Natural killer cell treated with Interleukin-12 subunit alpha and Interleukin-12 subunit beta and Interleukin-15 and Interleukin-18, amount 100 ng/mL, for 72 hours (primary cell): ENCODE measurements around the gene CCDC93. TPM values are rescaled to one million over a fixed set of nuclear protein-coding genes. Genes with fewer than 3 reads are reported as not detected.
"Not testable (repeated sequence)": the region's sequence is repeated elsewhere in the genome, so short reads cannot be mapped to it uniquely, and the experiment has no call there.

Experiments used
- ATAC-seq, 2 donors: fragments of 150-1000 bp; cut with Tn5 transposase in 1 of 2; sonication (Bioruptor Pico), chemical (Tn5 transposase) in 1 of 2; 2 replicates each; pipeline ENCODE4 v1.10.0; 2021
- DNase-seq: peaks from one replicate; pipeline ENCODE4 v3.0.0; 2022; ENCODE audit warnings: low spot score
- H3K27ac Mint-ChIP-seq, 2 donors: 1 replicate in 1 of 2; 2 replicates in 1 of 2; pipeline ENCODE4 v1.8.0; 2022; ENCODE audit warnings: mixed read lengths in 2 of 2, mild to moderate bottlenecking in 1 of 2, moderate library complexity in 1 of 2
- H3K27me3 Mint-ChIP-seq, 2 donors: 1 replicate in 1 of 2; 2 replicates in 1 of 2; pipeline ENCODE4 v1.8.0; 2022; ENCODE audit warnings: mixed read lengths in 2 of 2
- H3K36me3 Mint-ChIP-seq: one replicate; pipeline ENCODE4 v1.8.0; 2022; ENCODE audit warnings: mixed read lengths
- H3K4me1 Mint-ChIP-seq, 2 donors: 1 replicate in 1 of 2; 2 replicates in 1 of 2; pipeline ENCODE4 v1.8.0; 2022; ENCODE audit warnings: low read depth in 2 of 2, mixed read lengths in 2 of 2, mild to moderate bottlenecking in 1 of 2
- H3K4me3 Mint-ChIP-seq: one replicate; pipeline ENCODE4 v1.8.0; 2022; ENCODE audit warnings: mixed read lengths
- H3K9me3 Mint-ChIP-seq: 2 replicates; pipeline ENCODE4 v1.8.0; 2022; ENCODE audit warnings: mixed read lengths
- total RNA-seq, 2 donors: library from RNA; stranded (reverse); gene quantifications; one replicate each; pipeline ENCODE4 v1.2.3, GENCODE V29; 2022

CCDC93 gene
- total RNA-seq, 2 donors from 2014 or later: 33.5 to 59.9 TPM

DNA sequence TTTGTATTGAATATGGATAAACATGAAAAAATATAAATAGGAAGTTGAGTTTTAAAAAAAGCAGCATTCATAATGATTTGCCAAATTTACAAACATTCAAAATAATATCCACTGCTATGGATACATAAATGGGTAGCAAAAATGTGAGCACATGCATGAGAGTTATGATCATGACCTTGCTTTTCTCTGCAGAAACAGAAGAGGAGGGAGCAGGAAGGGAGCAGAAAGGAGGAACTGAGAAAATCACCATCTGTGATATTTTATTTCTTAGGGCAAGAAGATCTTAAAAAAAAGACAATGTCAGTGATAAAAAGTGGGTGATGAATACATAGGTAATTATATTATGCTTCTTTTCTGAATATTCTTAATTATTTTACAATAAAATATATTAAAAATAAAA lies 17.7 kb upstream of the CCDC93 start:
- no peak overlapping the region for H3K27ac Mint-ChIP-seq

DNA sequence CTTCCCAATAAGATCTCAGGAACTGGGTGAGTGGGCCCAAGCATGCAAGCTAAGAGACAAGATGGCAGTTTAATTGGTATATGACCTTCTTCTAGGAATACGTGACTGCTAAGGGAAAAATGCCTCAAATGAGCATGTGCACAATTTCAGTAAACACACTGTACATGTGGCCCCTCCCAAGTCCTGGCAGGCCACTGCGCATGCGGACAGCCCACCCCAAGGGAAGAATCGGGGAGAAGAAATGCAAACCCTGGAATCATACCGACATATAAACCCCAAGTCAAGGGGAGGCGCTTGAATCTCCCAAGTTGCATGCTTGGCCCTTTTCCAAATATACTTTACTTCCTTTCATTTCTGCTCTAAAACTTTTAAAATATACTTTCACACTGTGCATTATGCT lies 15.2 kb upstream of the CCDC93 start:
- no peaks in the 10 kb centered on the region for H3K4me1 Mint-ChIP-seq
- DNase-seq (no peak), ATAC-seq (no peak)
- H3K4me3 Mint-ChIP-seq: no peak overlapping the region
- no peaks in the 10 kb centered on the region for H3K9me3 Mint-ChIP-seq
- no peaks in the 10 kb centered on the region for H3K36me3 Mint-ChIP-seq
- no peak overlapping the region for H3K27ac Mint-ChIP-seq
- H3K27me3 Mint-ChIP-seq: peaks cover 37 to 59% of the 10 kb centered on the region in 2 donors

More for the DNA sequence above, 17.7 kb upstream of the CCDC93 start:
- ATAC-seq: no peak
- Mint-ChIP-seq H3K4me1 (no peaks in the 10 kb centered on the region), H3K27me3 (peaks cover 42 to 76% of the 10 kb centered on the region in 2 donors), H3K36me3 (peaks cover 11% of the 10 kb centered on the region), H3K9me3 (peaks cover 2% of the 10 kb centered on the region), H3K4me3 (no peak overlapping the region)
- no peak for DNase-seq

DNA sequence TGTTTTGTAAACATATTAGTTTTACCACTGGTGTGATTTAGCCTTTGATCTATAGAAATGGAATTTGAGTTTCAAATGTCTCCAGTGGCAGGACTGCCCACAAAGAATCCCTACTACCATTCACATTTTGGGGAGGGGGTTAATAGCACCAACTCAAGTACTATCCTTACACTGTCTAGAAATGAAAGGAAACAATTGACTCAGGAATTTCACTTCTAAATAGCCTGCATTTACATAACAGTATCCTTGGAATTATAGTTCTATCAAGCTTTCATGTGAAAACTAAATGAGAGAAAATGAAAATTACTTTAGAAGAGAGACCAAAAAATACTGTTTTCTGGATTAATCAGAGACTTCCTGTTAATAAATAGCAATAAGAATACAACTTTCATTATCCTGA lies 7.5 kb upstream of the CCDC93 start:
- Mint-ChIP-seq H3K27ac (no peak overlapping the region), H3K36me3 (no peaks in the 10 kb centered on the region), H3K4me3 (no peak overlapping the region), H3K27me3 (peaks cover 12 to 23% of the 10 kb centered on the region in 2 donors), H3K4me1 (peaks cover 9 to 13% of the 10 kb centered on the region in 2 donors), H3K9me3 (no peaks in the 10 kb centered on the region)
- DNase-seq (no peak), ATAC-seq (no peak)

DNA sequence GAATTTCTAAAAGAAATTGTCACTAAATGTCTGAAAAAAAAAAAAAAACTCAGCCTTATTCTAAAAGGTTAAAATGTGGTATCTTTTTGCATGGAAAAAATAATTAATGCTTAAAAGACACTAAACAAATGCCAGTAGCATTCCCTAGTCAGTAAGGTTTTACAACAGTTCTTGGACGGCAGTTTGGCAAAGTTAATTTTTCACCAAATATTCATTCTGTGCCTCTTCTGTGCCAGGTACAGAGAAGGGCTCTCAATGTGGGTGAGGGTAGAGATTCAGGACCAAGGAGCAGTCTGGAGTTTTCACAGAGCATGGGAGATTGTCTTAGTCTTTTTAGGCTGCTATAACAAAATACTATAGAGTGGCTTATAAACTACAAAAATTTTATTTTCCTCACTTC lies 6.0 kb upstream of the CCDC93 start:
- no peak overlapping the region for H3K4me3 Mint-ChIP-seq
- no peak overlapping the region for H3K27ac Mint-ChIP-seq
- no peaks in the 10 kb centered on the region for H3K36me3 Mint-ChIP-seq
- peaks cover 10 to 14% of the 10 kb centered on the region in 2 donors for H3K4me1 Mint-ChIP-seq
- H3K9me3 Mint-ChIP-seq: no peaks in the 10 kb centered on the region
- DNase-seq (no peak), ATAC-seq (no peak)
- peaks cover 8 to 21% of the 10 kb centered on the region in 2 donors for H3K27me3 Mint-ChIP-seq

DNA sequence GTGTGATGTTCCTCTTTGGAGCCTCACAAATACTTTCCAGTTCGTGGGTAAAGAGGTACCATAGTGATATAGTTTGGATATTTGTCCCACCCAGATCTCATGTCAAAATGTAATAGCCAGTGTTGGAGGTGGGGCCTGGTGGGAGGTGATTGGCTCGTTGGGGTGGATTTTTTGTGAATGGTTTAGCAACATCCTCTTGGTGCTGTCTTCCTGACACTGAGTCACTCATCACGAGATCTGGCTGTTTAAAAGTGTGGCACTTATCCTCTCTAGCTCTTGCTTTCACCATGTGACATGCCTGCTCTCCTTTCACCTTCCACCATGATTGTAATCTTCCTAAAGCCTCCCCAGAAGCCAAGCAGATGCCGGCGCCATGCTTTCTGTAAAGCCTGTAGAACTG lies 3.0 kb upstream of the CCDC93 start:
- ATAC-seq: peak; percentile 45 to 52
- peak overlapping the region; percentile 17 to 23 for H3K27ac Mint-ChIP-seq
- H3K27me3 Mint-ChIP-seq: peaks cover 8 to 16% of the 10 kb centered on the region in 2 donors
- H3K9me3 Mint-ChIP-seq: no peaks in the 10 kb centered on the region
- H3K4me1 Mint-ChIP-seq: peaks cover 24 to 31% of the 10 kb centered on the region in 2 donors
- H3K4me3 Mint-ChIP-seq: peak overlapping the region; percentile 40
- no peak for DNase-seq
- no peaks in the 10 kb centered on the region for H3K36me3 Mint-ChIP-seq

DNA sequence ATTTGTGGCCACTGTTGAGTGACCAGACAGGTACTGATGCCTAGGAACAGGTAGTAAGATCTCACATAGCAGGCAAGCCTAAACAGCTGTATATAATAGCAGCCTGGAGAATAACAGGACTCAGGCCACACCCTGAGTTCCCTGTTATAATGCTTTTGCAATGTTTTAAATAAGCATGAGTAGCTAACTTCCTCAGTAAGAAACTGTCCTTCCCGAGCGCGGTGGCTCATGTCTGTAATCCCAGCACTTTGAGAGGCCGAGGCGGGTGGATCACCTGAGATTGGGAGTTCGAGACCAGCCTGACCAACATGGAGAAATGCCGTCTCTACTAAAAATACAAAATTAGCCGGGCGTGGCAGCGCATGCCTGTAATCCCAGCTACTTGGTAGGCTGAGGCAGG lies 1.9 kb upstream of the CCDC93 start:
- not testable (repeated sequence) for H3K36me3 Mint-ChIP-seq, H3K27ac Mint-ChIP-seq, H3K4me3 Mint-ChIP-seq, H3K9me3 Mint-ChIP-seq, DNase-seq, ATAC-seq
- Mint-ChIP-seq H3K27me3 (peaks cover 3 to 11% of the 10 kb centered on the region in 2 donors), H3K4me1 (peaks cover 30 to 37% of the 10 kb centered on the region in 2 donors)

DNA sequence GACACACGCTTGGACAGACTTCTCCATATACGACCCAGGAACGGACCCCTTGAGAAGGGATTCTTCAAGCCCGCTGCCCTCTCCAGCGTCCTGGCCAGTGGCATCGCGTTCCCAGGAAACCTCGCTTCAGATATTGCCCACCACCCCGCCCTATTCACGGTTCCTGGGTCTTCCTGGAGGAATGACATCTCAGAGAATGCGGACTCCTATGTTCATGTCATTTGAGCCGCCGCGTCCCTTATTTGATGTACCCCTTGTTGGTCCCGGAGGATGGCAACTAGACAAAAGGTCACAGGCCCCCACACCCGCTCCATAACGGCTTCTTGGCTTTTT lies 588 bp upstream of the CCDC93 start:
- DNase-seq: no peak
- Mint-ChIP-seq H3K4me1 (peaks cover 36 to 46% of the 10 kb centered on the region in 2 donors), H3K4me3 (peak overlapping the region; percentile 89), H3K9me3 (no peaks in the 10 kb centered on the region), H3K36me3 (peaks cover 4% of the 10 kb centered on the region), H3K27ac (peak overlapping the region; percentile 66 to 81), H3K27me3 (peaks cover 0 to 10% of the 10 kb centered on the region in 2 donors)
- no peak for ATAC-seq

DNA sequence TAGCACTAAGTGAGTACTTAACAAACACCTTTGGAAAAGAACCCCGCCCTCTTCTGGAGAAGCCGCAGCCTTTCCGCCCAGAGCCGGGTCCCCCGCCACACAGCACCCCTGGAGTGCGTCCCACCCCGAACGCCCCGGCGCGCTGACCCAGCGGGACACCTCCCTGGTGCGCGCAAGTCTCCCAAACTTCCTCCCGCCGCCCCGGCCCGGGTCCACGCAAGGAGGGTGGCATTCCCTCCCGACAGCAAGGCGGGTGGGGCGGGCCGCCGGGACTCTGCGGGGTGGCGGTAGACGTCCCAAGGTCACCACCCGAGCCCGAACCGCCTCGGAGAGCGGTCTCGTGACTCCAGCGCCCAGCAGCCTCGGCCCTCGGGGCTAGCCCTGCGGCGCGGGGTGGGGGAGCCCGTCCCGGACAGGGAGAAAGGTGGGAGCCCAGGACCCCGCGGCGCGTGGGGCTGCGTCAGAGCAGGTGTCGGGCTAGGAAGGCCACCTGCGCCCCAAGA lies 598 bp downstream of the CCDC93 start:
- Mint-ChIP-seq H3K27ac (peak overlapping the region in 1 of 2 donors; percentile 79), H3K4me3 (peak overlapping the region; percentile 89), H3K36me3 (peaks cover 4% of the 10 kb centered on the region), H3K27me3 (peaks cover 0 to 6% of the 10 kb centered on the region in 2 donors), H3K4me1 (peaks cover 36 to 46% of the 10 kb centered on the region in 2 donors), H3K9me3 (no peaks in the 10 kb centered on the region)
- DNase-seq (peak; percentile 63), ATAC-seq (peak; percentile 48 to 53)

DNA sequence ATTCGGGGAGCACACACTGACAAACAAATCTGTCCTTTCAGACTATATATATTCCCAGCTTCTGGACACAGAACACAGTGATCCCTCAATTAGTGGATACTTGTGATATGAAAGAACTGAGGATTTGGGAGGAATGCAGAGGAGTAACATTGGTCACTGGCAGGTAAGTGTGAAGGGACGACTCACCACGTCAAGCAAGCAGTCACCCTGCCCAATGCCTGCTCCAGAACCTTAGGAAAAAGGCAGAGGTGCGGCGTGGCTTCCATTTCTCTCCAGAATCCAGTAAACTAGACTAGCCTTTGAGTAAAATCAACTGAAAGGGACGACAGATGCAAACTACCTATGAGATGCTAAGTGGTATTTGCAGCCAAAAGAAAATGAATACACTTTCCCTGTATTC lies 1.1 kb downstream of the CCDC93 start:
- H3K27me3 Mint-ChIP-seq: peaks cover 0 to 4% of the 10 kb centered on the region in 2 donors
- peaks cover 35 to 43% of the 10 kb centered on the region in 2 donors for H3K4me1 Mint-ChIP-seq
- ATAC-seq (no peak), DNase-seq (no peak)
- peak overlapping the region in 1 of 2 donors; percentile 79 for H3K27ac Mint-ChIP-seq
- peak overlapping the region; percentile 86 for H3K4me3 Mint-ChIP-seq
- H3K36me3 Mint-ChIP-seq: peaks cover 9% of the 10 kb centered on the region
- H3K9me3 Mint-ChIP-seq: no peaks in the 10 kb centered on the region

DNA sequence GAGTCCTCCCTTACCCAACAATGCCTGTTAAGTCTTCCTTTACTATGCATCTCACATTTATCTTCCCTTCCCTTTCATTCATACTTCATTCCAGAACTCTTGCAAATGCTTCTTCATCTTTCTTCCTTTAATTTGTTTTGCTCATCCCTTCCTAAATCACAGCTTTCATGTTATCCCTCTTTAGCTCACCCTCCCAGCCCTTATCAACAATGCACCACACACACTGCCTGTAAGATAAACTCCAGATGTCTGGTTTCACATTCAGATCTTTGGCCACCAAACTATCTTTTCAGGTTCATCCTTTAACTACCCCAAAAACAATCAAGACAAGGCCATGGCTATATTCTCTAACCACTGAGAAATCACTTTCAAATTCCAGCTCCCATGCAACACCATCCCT lies 3.4 kb downstream of the CCDC93 start:
- Mint-ChIP-seq H3K27ac (peak overlapping the region in 1 of 2 donors; percentile 4), H3K9me3 (no peaks in the 10 kb centered on the region), H3K36me3 (peaks cover 9% of the 10 kb centered on the region), H3K27me3 (no peaks in the 10 kb centered on the region), H3K4me3 (no peak overlapping the region), H3K4me1 (peaks cover 27 to 33% of the 10 kb centered on the region in 2 donors)
- ATAC-seq: no peak
- DNase-seq: no peak

DNA sequence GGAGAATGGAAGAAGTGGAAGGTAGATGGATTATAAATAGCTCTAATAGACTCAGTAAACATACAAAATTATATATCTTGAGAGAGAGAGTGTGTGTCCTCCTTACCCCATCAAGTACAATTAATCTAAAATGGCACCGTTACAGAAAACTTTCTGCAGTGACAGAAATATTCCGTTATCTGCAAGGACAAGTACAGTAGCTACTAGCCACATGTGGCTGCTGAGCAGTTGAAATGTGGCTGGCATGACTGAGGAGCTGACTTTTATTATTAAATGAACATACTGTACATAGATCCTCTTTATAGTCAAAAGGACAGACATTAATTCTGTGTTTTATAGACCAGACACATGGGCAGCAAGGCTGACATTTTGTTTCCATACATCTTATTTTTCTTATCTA lies 7.0 kb downstream of the CCDC93 start:
- Mint-ChIP-seq H3K4me1 (peaks cover 16 to 20% of the 10 kb centered on the region in 2 donors), H3K4me3 (no peak overlapping the region), H3K27ac (peak overlapping the region in 1 of 2 donors; percentile 25), H3K9me3 (no peaks in the 10 kb centered on the region), H3K27me3 (no peaks in the 10 kb centered on the region), H3K36me3 (peaks cover 9% of the 10 kb centered on the region)
- ATAC-seq (no peak), DNase-seq (no peak)

DNA sequence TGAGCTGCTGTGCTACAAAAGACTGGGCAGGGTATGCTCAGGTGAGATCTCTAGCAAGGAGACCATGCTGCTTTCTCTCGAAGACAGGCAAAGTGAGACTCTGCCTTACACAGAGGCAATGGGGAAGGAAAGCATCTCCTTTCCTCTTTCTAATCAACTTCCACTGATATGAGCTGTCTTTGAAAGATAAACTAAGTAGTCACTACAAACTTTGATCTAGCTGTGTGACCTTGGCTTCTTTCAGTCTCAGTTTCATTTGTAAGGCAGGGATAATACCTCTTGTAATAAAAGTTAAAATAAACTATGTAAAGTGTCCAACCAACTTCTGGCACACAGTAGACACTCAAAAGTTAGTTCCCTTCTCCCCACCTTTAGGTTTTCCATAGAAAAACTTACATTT lies 7.5 kb downstream of the CCDC93 start:
- ATAC-seq: no peak
- H3K27ac Mint-ChIP-seq: peak overlapping the region in 1 of 2 donors; percentile 25

DNA sequence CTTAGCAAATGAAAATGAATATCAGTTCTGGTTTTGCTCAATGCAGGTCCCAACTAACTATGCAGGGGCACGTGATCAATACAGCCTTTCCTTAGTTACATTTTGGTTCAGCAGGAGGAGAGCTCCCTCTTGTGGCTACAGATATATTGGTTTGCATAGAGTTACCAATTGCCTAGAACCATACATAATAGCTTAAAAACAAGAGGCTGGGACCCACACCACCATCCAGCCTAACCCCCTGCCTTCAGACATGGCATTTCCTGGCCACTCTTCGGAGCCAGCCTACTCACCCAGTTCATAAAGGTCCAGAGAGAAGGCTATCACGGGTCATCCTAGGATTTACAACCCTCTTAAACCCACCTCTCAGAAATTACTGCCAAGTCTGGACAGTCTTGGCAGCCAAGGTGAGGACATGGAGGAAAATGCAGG lies 10.5 kb downstream of the CCDC93 start:
- H3K27ac Mint-ChIP-seq: no peak overlapping the region
- no peaks in the 10 kb centered on the region for H3K9me3 Mint-ChIP-seq
- H3K27me3 Mint-ChIP-seq: no peaks in the 10 kb centered on the region
- H3K4me3 Mint-ChIP-seq: no peak overlapping the region
- peak; percentile 92 to 94 for ATAC-seq
- H3K36me3 Mint-ChIP-seq: peaks cover 18% of the 10 kb centered on the region
- H3K4me1 Mint-ChIP-seq: peaks cover 4 to 5% of the 10 kb centered on the region in 2 donors
- peak; percentile 73 for DNase-seq

More for the DNA sequence above, 7.5 kb downstream of the CCDC93 start:
- H3K4me1 Mint-ChIP-seq: peaks cover 11 to 15% of the 10 kb centered on the region in 2 donors
- no peak overlapping the region for H3K4me3 Mint-ChIP-seq
- no peaks in the 10 kb centered on the region for H3K27me3 Mint-ChIP-seq
- DNase-seq: no peak
- H3K36me3 Mint-ChIP-seq: peaks cover 9% of the 10 kb centered on the region
- H3K9me3 Mint-ChIP-seq: no peaks in the 10 kb centered on the region

DNA sequence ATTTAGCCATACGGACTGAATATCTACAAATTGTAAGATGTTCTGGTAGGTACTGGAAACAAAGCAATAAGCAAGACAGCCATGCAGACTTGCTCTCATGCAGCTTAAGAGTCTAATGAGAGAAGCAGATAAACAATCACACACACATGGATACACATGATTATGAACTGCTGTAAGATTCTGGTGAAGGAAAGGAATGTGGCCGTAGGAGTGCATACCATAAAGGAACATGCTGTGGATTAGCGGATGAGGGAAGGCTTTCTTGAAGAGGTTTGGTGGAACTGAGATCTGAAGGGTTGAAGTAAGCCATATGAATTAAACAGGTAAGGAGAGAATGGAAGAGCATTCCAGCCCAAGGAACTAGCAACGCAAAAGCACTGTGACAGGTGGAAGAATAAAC lies 13.8 kb downstream of the CCDC93 start:
- no peaks in the 10 kb centered on the region for H3K9me3 Mint-ChIP-seq
- no peaks in the 10 kb centered on the region for H3K27me3 Mint-ChIP-seq
- H3K36me3 Mint-ChIP-seq: peaks cover 24% of the 10 kb centered on the region
- ATAC-seq (no peak), DNase-seq (no peak)
- H3K4me3 Mint-ChIP-seq: no peak overlapping the region
- H3K4me1 Mint-ChIP-seq: peaks cover 5 to 13% of the 10 kb centered on the region in 2 donors
- no peak overlapping the region for H3K27ac Mint-ChIP-seq
